GM19099 (cell line): ENCODE results near the gene ZSWIM7.

Experiments
- POLR2A ChIP-seq: IDR thresholded peaks from 3 replicates; pipeline ENCODE4 v1.6.1; 2011; ENCODE audit warnings: low read depth; ENCODE audit not compliant: insufficient read length; ENCODE audit errors: extremely low read depth

The ZSWIM7 gene

GRCh38 chr17:15999141-15999973 is at the start of gene ZSWIM7, which contains the start of gene TTC19:
TSS of gene ZSWIM7 (minus strand) at chr17:15999704. CDS start at chr17:15999594, 110 bp downstream.
TSS of gene TTC19 (plus strand) at chr17:15999824. CDS start at chr17:15999849, 25 bp downstream.
- peak; percentile 98 for TF ChIP-seq POLR2A

DNA sequence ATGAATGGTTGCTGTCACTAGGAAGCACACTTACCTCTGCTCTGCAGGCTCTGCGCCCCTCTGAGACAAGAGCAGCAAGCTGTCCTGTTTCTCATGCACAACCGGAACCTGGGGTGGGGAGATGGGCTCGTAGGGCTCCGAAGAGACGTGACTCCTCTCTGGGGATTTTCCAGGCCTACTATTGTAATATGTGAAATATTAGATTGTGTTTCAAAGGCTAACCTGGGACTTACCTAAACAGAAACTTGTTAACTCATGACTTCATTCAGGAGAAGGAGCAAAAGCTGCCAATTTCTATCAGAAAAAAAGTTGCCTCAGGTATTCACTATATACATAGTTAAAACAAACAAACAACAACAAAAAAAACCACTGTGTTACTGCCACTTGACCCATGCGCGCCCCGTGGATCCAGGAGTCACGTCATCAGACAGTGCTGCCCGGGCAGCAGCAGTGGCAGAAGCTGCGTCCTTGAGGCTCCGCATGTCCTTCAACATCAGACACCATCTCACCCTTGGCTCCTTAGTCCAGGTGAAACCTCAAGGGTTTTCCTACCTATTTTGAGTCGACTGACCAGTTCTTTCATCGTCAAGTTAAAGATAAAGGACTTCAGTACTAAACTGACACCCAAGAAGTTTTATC is 49.4 kb upstream of the ZSWIM7 start:
- no peak for TF ChIP-seq POLR2A

- TF ChIP-seq POLR2A: no peak
Measured at GRCh38 chr17:16046966-16047365, 47.5 kb upstream of the ZSWIM7 start.

DNA sequence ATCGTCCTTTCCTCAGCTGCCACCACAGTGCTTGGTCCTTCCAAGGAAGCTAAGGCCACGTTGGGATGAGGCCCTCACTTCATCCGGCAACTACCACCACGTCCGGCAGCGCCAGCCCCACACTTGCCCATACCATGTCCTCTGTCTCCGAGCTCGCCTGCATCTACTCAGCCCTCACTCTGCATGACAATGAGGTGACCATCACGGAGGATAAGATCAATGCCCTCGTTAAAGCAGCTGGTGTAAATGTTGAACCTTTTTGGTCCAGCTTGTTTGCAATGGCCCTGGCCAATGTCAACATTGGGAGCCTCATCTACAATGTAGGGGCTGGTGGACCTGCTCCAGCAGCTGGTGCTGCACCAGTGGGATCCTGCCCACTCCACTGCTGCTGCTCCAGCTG is 45.0 kb upstream of the ZSWIM7 start:
- no peak for TF ChIP-seq POLR2A

- TF ChIP-seq POLR2A: no peak
Measured at GRCh38 chr17:16040710-16041251, 41.3 kb upstream of the ZSWIM7 start.

- no peak for TF ChIP-seq POLR2A
Measured at GRCh38 chr17:16037636-16038035, 38.1 kb upstream of the ZSWIM7 start.

GRCh38 chr17:16036261-16036660 is 36.8 kb upstream of the ZSWIM7 start:
- TF ChIP-seq POLR2A: no peak

- no peak for TF ChIP-seq POLR2A
Measured at GRCh38 chr17:16033729-16034349, 34.3 kb upstream of the ZSWIM7 start.

GRCh38 chr17:16027708-16028584 is 28.4 kb upstream of the ZSWIM7 start:
- no peak for TF ChIP-seq POLR2A

DNA sequence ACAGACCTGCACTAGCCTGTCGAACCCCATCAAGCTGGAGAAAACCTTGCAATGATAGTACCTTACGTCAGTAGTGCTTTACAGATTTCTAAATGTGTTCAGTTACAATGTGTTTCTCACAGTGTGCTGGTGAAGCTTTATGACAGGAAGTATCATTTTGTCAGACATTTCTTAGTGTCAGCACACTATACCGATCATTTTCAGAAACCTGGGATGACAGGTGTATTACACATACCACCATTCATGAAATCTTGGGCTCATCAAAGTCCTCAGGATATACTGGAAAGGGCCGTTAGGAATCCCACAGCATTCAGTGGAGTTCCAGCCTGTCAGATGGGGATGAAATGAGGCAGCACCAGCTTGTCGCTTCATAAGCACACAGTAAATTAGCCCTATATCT is 27.4 kb upstream of the ZSWIM7 start:
- no peak for TF ChIP-seq POLR2A

- no peak for TF ChIP-seq POLR2A
Measured at GRCh38 chr17:16025202-16025601, 25.7 kb upstream of the ZSWIM7 start.

DNA sequence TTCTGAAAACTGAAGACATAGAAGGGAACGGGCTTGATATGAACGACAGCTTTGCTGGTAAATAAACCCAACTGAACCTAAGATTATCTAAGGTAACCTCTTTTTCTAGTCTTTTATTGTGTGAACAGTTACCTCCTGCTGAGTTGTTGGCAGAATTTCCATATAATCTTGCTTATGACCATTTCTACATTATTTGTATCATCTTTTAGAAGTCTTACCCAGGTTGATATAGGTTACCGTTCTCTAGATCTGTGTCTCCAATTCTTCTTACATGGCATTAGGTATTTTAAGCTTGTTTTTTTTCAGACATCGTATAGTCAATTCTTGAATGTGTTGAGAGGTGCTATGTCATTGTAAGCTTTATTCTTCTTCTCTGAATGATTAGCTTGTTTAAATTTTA is 24.4 kb upstream of the ZSWIM7 start:
- TF ChIP-seq POLR2A: no peak

DNA sequence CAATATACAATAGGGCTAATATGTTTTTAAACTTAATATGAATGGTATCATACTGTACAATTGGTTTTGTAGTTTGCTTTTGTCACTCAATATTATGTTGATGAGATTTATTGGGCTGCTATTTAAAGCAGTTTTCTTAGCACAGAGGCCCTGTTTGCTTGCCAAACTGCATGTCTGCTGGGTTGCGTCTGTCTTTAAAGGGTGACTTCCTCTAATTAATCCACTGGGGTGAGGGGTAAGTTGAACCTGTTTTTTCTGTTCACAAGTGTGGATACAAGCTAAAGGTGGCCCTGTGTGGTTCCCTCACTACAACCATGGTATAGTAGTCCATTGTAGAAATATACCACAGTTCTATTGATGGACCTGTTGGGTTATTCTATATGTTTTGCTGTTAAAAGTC is 19.8 kb upstream of the ZSWIM7 start:
- no peak for TF ChIP-seq POLR2A

DNA sequence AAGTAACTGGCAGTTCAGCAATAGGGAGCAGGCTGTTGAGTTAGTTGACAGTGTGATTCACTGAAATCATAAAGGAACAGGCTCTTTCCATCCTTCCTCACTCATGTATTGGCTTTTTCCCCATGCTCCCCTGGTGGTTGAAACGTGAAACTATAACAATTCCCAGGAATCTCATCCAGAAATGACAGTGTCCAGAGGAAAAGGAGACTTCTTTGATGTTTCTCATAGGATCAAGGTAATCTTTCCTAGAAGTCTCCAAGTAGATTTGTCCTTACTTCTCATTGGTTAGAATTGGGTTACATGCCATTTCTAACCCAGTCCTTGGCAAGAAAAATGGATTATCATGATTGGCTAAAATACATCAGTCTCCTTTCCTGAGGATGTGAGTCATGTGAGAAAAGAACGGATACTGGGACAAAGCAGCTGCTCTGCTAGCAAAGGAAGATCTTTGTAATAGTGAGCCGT is 14.5 kb upstream of the ZSWIM7 start:
- no peak for TF ChIP-seq POLR2A

- no peak for TF ChIP-seq POLR2A
Measured at GRCh38 chr17:16007439-16007838, 7.9 kb upstream of the ZSWIM7 start.

- TF ChIP-seq POLR2A: no peak
Measured at GRCh38 chr17:16005636-16006035, 6.1 kb upstream of the ZSWIM7 start.
